HepG2 (cell line): Measurements from ENCODE around the gene CXorf49. TPM values are rescaled to one million over a fixed set of nuclear protein-coding genes. Genes with fewer than 3 reads are reported as not detected.
"Not testable (repeated sequence)": the region's sequence is repeated elsewhere in the genome, so short reads cannot be mapped to it uniquely, and the experiment has no call there.

Source experiments
- ATAC-seq: fragments of 200-7000 bp; cut with Tn5 transposase; 3 replicates; pipeline ENCODE4 v1.9.1; 2020; ENCODE audit warnings: mild to moderate bottlenecking, moderate library complexity
- BruUV-seq: library from RNA; stranded (reverse); fragments of 400-500 nt; replicated peaks from 2 replicates; lab custom pipeline; 2021; lab: Mats Ljungman, UMichigan
- CTCF ChIA-PET: fragments of 300-600 bp; formaldehyde crosslinking; extraction: SDS; loops from one replicate; lab custom pipeline; 2021; ENCODE audit warnings: low total read pairs, inconsistent platforms, low intra/inter-chr PET ratio; lab: Yijun Ruan, JAX
- POLR2A ChIA-PET: fragments of 350-600 bp; sonication (Branson Sonifier 250); formaldehyde crosslinking; loops from one replicate; lab custom pipeline; 2020; ENCODE audit warnings: antibody characterized with exemption, inconsistent platforms; lab: Yijun Ruan, JAX
- DNase-seq: peaks from one replicate; pipeline ENCODE4 v3.0.0-alpha.2; 2015; ENCODE audit warnings: low spot score
- FAIRE-seq: peaks from 3 replicates; lab custom pipeline; 2011; peaks lifted over from hg19 to GRCh38; lab: Jason Lieb, UNC
- H2AFZ ChIP-seq: one replicate; pipeline ENCODE4 v1.6.1; 2011; ENCODE audit warnings: low read length, inconsistent platforms
- H3K27ac ChIP-seq: fragments of 300-600 bp; 3 replicates; pipeline ENCODE4 v1.8.0; 2011; ENCODE audit warnings: mixed run types, mild to moderate bottlenecking, mixed read lengths, low read length, inconsistent platforms; ENCODE audit not compliant: insufficient read depth; ENCODE audit errors: extremely low read length
- H3K27me3 ChIP-seq, 2 experiments: fragments of 200-600 bp in 1 of 2; 2 replicates in 1 of 2; 3 replicates in 1 of 2; pipeline versions ENCODE4 v1.6.0 to v1.8.0; 2011; ENCODE audit warnings: low read length in 2 of 2, mild to moderate bottlenecking in 2 of 2, moderate library complexity in 2 of 2, inconsistent platforms in 1 of 2; ENCODE audit not compliant: insufficient read depth in 2 of 2, control insufficient read depth in 1 of 2
- H3K36me3 ChIP-seq, 2 experiments: fragments of 200-600 bp in 1 of 2; replicated peaks in 1 of 2; 2 replicates in 1 of 2; 3 replicates in 1 of 2; pipeline versions ENCODE4 v1.5.1 to v1.8.0; 2011; ENCODE audit warnings: low read length in 2 of 2, inconsistent platforms in 1 of 2; ENCODE audit not compliant: insufficient read depth in 2 of 2, control insufficient read depth in 1 of 2
- H3K4me1 ChIP-seq: 2 replicates; pipeline ENCODE4 v1.5.1; 2012; ENCODE audit warnings: low read length, inconsistent platforms; ENCODE audit not compliant: insufficient read depth
- H3K4me2 ChIP-seq: 2 replicates; pipeline ENCODE4 v1.6.0; 2011; ENCODE audit warnings: low read depth, low read length, inconsistent platforms
- H3K4me3 ChIP-seq, 3 experiments: fragments of 200-600 bp in 1 of 3; sonication (generic), shearing (Covaris generic) in 1 of 3; replicated peaks in 1 of 3; 2 replicates each; pipeline ENCODE4 v1.5.1; 2011 to 2016; ENCODE audit warnings: low read length in 3 of 3, inconsistent platforms in 2 of 3, low read depth in 2 of 3, mild to moderate bottlenecking in 2 of 3, control low read depth in 1 of 3, mixed read lengths in 1 of 3; ENCODE audit not compliant: insufficient read depth in 1 of 3
- H3K79me2 ChIP-seq: one replicate; pipeline ENCODE4 v1.6.1; 2011; ENCODE audit warnings: low read length, inconsistent platforms; ENCODE audit not compliant: insufficient read depth
- H3K9ac ChIP-seq: 2 replicates; pipeline ENCODE4 v1.6.0; 2011; ENCODE audit warnings: mild to moderate bottlenecking, low read depth, low read length, inconsistent platforms; ENCODE audit not compliant: insufficient read depth
- H3K9me3 ChIP-seq: 2 replicates; pipeline ENCODE4 v1.5.1; 2012; ENCODE audit warnings: mild to moderate bottlenecking, low read length
- H4K20me1 ChIP-seq: 2 replicates; pipeline ENCODE4 v1.6.0; 2011; ENCODE audit warnings: inconsistent platforms, mild to moderate bottlenecking, low read length, moderate library complexity; ENCODE audit not compliant: insufficient read depth
- BCL6 ChIP-seq: IDR thresholded peaks from 2 replicates; pipeline ENCODE4 v1.6.1; 2016; ENCODE audit warnings: missing genetic modification reagents, missing compliant biosample characterization
- FOXP1 ChIP-seq, 2 experiments: fragments of 450-650 bp in 1 of 2; IDR thresholded peaks; 2 replicates each; pipeline ENCODE4 v1.6.1; 2017 to 2018; ENCODE audit warnings: antibody characterized with exemption in 1 of 2
- HNF4A ChIP-seq: sonication (generic); formaldehyde crosslinking; IDR thresholded peaks from 2 replicates; pipeline ENCODE4 v1.4.0; 2020; ENCODE audit warnings: missing genetic modification reagents
- NR2F1 ChIP-seq, 2 experiments: fragments of 450-650 bp in 1 of 2; formaldehyde crosslinking in 1 of 2; IDR thresholded peaks; 2 replicates each; pipeline versions ENCODE4 v1.5.0 to v1.6.1; 2016 to 2020; ENCODE audit warnings: mild to moderate bottlenecking in 1 of 2, missing compliant biosample characterization in 1 of 2, missing genetic modification reagents in 1 of 2, moderate library complexity in 1 of 2
- NR2F2 ChIP-seq: IDR thresholded peaks from 2 replicates; pipeline ENCODE4 v1.6.1; 2012; ENCODE audit warnings: low read depth, inconsistent platforms, borderline replicate concordance
- NR2F6 ChIP-seq, 2 experiments: IDR thresholded peaks; 2 replicates each; pipeline ENCODE4 v1.6.1; 2016; ENCODE audit warnings: antibody characterized with exemption in 1 of 2, mild to moderate bottlenecking in 1 of 2
- SIN3A ChIP-seq: IDR thresholded peaks from 2 replicates; pipeline ENCODE4 v1.6.1; 2011; ENCODE audit warnings: low read depth, mild to moderate bottlenecking, control low read depth, low read length, borderline replicate concordance
- SOX13 ChIP-seq, 3 experiments: fragments of 450-650 bp in 1 of 3; sonication (generic) in 1 of 3; formaldehyde crosslinking in 1 of 3; IDR thresholded peaks in 2 of 3; conservative IDR thresholded peaks in 1 of 3; 2 replicates each; pipeline versions ENCODE4 v1.5.0 to v1.6.1; 2016 to 2020; ENCODE audit warnings: antibody characterized with exemption in 1 of 3, mild to moderate bottlenecking in 1 of 3, missing compliant biosample characterization in 1 of 3, missing genetic modification reagents in 1 of 3, moderate library complexity in 1 of 3
- SOX5 ChIP-seq: IDR thresholded peaks from 2 replicates; pipeline ENCODE4 v1.6.1; 2016; ENCODE audit warnings: borderline replicate concordance
- SOX6 ChIP-seq, 2 experiments: fragments of 450-650 bp in 1 of 2; sonication (generic) in 1 of 2; formaldehyde crosslinking in 1 of 2; IDR thresholded peaks; 2 replicates each; pipeline versions ENCODE4 v1.4.0 to v1.6.1; 2017 to 2020; ENCODE audit warnings: antibody characterized with exemption in 1 of 2, mild to moderate bottlenecking in 1 of 2, missing genetic modification reagents in 1 of 2
- WGBS: methylation state at CpG from one replicate; pipeline ENCODE4 v1.1.6; 2017; ENCODE audit warnings: low lambda C conversion rate; 5-methylcytosine and 5-hydroxymethylcytosine counted together
- in situ Hi-C: cut with HindIII; loops from 2 replicates; pipeline ENCODE4 v1.10.0; 2017; ENCODE audit warnings: low pct_unique_long_range_greater_than_20kb; ENCODE audit not compliant: extremely low pct_ligation_motif_present
- intact Hi-C: fragments of 100-400 bp; cut with micrococcal nuclease; formaldehyde crosslinking; loops from one replicate; pipeline ENCODE4 v1.10.0; 2022; ENCODE audit not compliant: unreplicated experiment
- polyA plus RNA-seq, 8 experiments: library from polyadenylated mRNA; depleted of rRNA in 3 of 8; stranded (reverse) in 7 of 8; unstranded in 1 of 8; fragments of >200 nt; fragmentation: Illumina TruSeq in 4 of 8; extraction: Trizol in 4 of 8; gene quantifications; 2 replicates each; pipeline versions ENCODE4 v1.2.1 to v1.2.3, GENCODE V29; 2011 to 2016; ENCODE audit warnings: low read depth in 4 of 8, missing spikeins in 1 of 8, mixed read lengths in 1 of 8; ENCODE audit not compliant: insufficient read depth in 1 of 8
- total RNA-seq, 5 experiments: library from RNA; depleted of rRNA; stranded (reverse); fragments of >200 nt; fragmentation: Illumina TruSeq; extraction: Trizol; gene quantifications; 2 replicates each; pipeline ENCODE4 v1.2.3, GENCODE V29; 2016; ENCODE audit warnings: low read depth in 1 of 5

The CXorf49 gene
- total and polyA plus RNA-seq, 2 of the 13 experiments (the other 11 are each of a cell fraction or from before 2014, with no cell fraction given) = not detected

- no peak overlapping the region for H3K4me2 ChIP-seq
These were observed 38.4 kb downstream of the CXorf49 start for GRCh38 chrX:71679575-71680207.

GRCh38 chrX:71677195-71677594, 40.9 kb downstream of the CXorf49 start:
- POLR2A ChIA-PET = not testable (repeated sequence)

More at GRCh38 chrX:71679575-71680207, 38.4 kb downstream of the CXorf49 start:
- CTCF ChIA-PET = no interaction called here
- H3K4me3 ChIP-seq = no peak overlapping the region
- FAIRE-seq = no peak
- H3K79me2 ChIP-seq = no peaks in the 10 kb centered on the region
- in situ Hi-C loops (no loop called here), intact Hi-C loops (no loop called here)
- BruUV-seq = no TSS peak
- WGBS = 21% methylated on average over 3 of the region's 4 CpGs
- DNase-seq = no peak
- no peaks in the 10 kb centered on the region for H3K27me3 ChIP-seq
- no peak overlapping the region for H3K9ac ChIP-seq
- no peak for TF ChIP-seq SIN3A
- no peak overlapping the region for H3K27ac ChIP-seq
- no peak overlapping the region for H2AFZ ChIP-seq
- ATAC-seq = no peak
- no peaks in the 10 kb centered on the region for H4K20me1 ChIP-seq
- POLR2A ChIA-PET = no interaction called here
- no peaks in the 10 kb centered on the region for H3K36me3 ChIP-seq
- no peaks in the 10 kb centered on the region for H3K4me1 ChIP-seq
- no peaks in the 10 kb centered on the region for H3K9me3 ChIP-seq

GRCh38 chrX:71676068-71676795, 41.9 kb downstream of the CXorf49 start:
- DNase-seq, H3K27me3 ChIP-seq, FAIRE-seq, H4K20me1 ChIP-seq, H2AFZ ChIP-seq, H3K4me1 ChIP-seq, CTCF ChIA-PET, H3K4me2 ChIP-seq, in situ Hi-C loops, intact Hi-C loops, BruUV-seq, H3K9me3 ChIP-seq, POLR2A ChIA-PET, ATAC-seq, H3K27ac ChIP-seq, H3K9ac ChIP-seq, H3K36me3 ChIP-seq, H3K79me2 ChIP-seq, H3K4me3 ChIP-seq: not testable (repeated sequence)
- WGBS = 100% methylated on average over 1 of the region's 43 CpGs

More at GRCh38 chrX:71677195-71677594, 40.9 kb downstream of the CXorf49 start:
- H3K27me3 ChIP-seq; H3K36me3 ChIP-seq; H3K4me2 ChIP-seq; DNase-seq; ATAC-seq; H4K20me1 ChIP-seq; in situ Hi-C loops; H3K79me2 ChIP-seq; H2AFZ ChIP-seq; H3K4me3 ChIP-seq; H3K27ac ChIP-seq; BruUV-seq; H3K9me3 ChIP-seq; H3K4me1 ChIP-seq; CTCF ChIA-PET; intact Hi-C loops; FAIRE-seq; H3K9ac ChIP-seq; TF ChIP-seq NR2F6 (CRISPR knock-in tag; IDR thresholded peaks at IDR 0.05); SOX6 (IDR thresholded peaks at IDR 0.05); FOXP1 (IDR thresholded peaks at IDR 0.05); SOX13 (IDR thresholded peaks at IDR 0.05): not testable (repeated sequence)
- TF ChIP-seq HNF4A (0 out of 2 replicates have a peak, but pooled peaks have one; percentile 10), NR2F2 (0 out of 2 replicates have a peak, but pooled peaks have one; percentile 16), NR2F6 (IDR thresholded peaks at IDR 0.05) (0 out of 2 replicates have a peak, but pooled peaks have one; percentile 14), BCL6 (CRISPR knock-in tag) (peak; percentile 77), SOX6 (CRISPR knock-in tag; IDR thresholded peaks at IDR 0.05) (0 out of 2 replicates have a peak, but pooled peaks have one; percentile 33), FOXP1 (CRISPR knock-in tag; IDR thresholded peaks at IDR 0.05) (peak; percentile 35; the same call in 1 of the 2 replicates), SOX13 (CRISPR knock-in tag; conservative IDR thresholded peaks at IDR 0.05 in 1 of 2, IDR thresholded peaks at IDR 0.05 in 1 of 2) (peak in 1 of 2 experiments; percentile 50; a peak in 2 of 4 replicates), SOX5 (CRISPR knock-in tag) (peak; percentile 24; the same call in 1 of the 2 replicates), NR2F1 (CRISPR knock-in tag; IDR thresholded peaks at IDR 0.05) (peak in 1 of 2 experiments; percentile 47; a peak in 1 of 4 replicates)
- WGBS = 0% methylated on average over 2 of the region's 6 CpGs
